Activated CD8-positive, alpha-beta T cell treated with anti-CD3 and anti-CD28 coated beads for 36 hours (primary cell): ENCODE results near the gene ACACB. TPM values are rescaled to one million over a fixed set of nuclear protein-coding genes. Genes with fewer than 3 reads are reported as not detected.

Experiments used
- ATAC-seq: fragments of 200-7000 bp; cut with Tn5 transposase; one replicate; pipeline ENCODE4 v1.10.0; 2021; ENCODE audit warnings: mild to moderate bottlenecking, moderate library complexity
- CTCF ChIA-PET: fragments of 350-600 bp; sonication (Branson Sonifier 250); formaldehyde crosslinking; loops from one replicate; lab custom pipeline; 2021; ENCODE audit warnings: antibody characterized with exemption; lab: Charles Lee
- POLR2A ChIA-PET: fragments of 350-600 bp; sonication (Branson Sonifier 250); formaldehyde crosslinking; loops from one replicate; lab custom pipeline; 2021; ENCODE audit warnings: antibody characterized with exemption; lab: Charles Lee
- DNase-seq: peaks from one replicate; pipeline ENCODE4 v3.0.0-alpha.2; 2020
- H3K27ac Mint-ChIP-seq: one replicate; pipeline ENCODE4 v1.8.0; 2021; ENCODE audit warnings: mild to moderate bottlenecking, mixed read lengths
- H3K27me3 Mint-ChIP-seq: one replicate; pipeline ENCODE4 v1.8.0; 2021; ENCODE audit warnings: mixed read lengths
- H3K36me3 Mint-ChIP-seq: one replicate; pipeline ENCODE4 v1.8.0; 2021; ENCODE audit warnings: low read depth, mixed read lengths
- H3K4me1 Mint-ChIP-seq: one replicate; pipeline ENCODE4 v1.8.0; 2021; ENCODE audit warnings: low read depth, mixed read lengths
- H3K4me3 Mint-ChIP-seq: one replicate; pipeline ENCODE4 v1.8.0; 2021; ENCODE audit warnings: mild to moderate bottlenecking, moderate library complexity, mixed read lengths
- H3K9me3 Mint-ChIP-seq: one replicate; pipeline ENCODE4 v1.8.0; 2021; ENCODE audit warnings: mixed read lengths
- CTCF ChIP-seq: fragments of 200-600 bp; IDR thresholded peaks from one replicate; pipeline ENCODE4 v1.8.0; 2022; ENCODE audit warnings: antibody characterized with exemption, mild to moderate bottlenecking
- intact Hi-C: fragments of 100-400 bp; cut with micrococcal nuclease; formaldehyde crosslinking; loops from one replicate; pipeline ENCODE4 v1.10.0; 2022
- total RNA-seq, 2 experiments: library from RNA; stranded (reverse); gene quantifications; one replicate each; pipeline ENCODE4 v1.2.3, GENCODE V29; 2021

Gene ACACB
- total RNA-seq, 2 experiments from 2014 or later = 8.7 to 11.2 TPM

DNA sequence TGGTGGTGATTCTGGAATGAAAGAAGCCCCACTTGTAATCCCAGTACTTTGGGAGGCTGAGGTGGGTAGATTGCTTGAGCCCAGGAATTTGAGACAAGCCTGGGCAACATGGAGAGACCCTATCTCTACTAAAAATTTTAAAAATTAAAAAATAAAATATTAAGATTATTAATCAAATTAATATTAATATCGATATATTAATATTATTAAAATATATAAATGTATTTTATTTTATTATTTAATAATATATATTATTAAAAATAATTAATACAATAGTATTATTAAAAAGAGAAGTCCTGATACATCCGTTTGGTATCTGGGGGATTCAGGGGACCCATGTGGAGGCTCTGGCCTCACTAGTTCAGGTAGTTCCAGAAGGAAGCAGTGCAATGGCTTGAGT lies 124.0 kb downstream of the ACACB start:
- ChIA-PET POLR2A (no interaction called here), CTCF (no interaction called here)

DNA sequence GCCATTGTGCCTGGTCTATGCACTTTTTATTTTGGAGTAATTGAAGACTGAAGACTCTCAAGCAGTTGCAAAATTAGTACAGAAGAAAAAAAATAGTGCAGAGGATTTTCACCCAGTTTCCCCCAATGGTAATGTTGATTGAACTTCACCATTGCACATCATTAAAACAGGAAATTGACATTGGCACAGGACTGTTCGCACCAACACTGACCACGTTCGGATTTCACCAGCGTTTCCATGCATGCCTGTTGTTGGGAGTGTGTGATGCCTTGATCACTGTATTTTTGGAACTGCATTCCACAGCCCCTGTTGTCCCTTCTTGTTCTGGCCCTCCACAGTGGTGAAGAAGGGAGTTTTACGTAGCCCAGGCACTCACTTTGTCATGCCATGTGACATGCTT lies 125.5 kb downstream of the ACACB start:
- TF ChIP-seq CTCF = no peak
- H3K27me3 Mint-ChIP-seq = no peaks in the 10 kb centered on the region
- DNase-seq (no peak), ATAC-seq (no peak)
- peaks cover 5% of the 10 kb centered on the region for H3K4me1 Mint-ChIP-seq
- intact Hi-C loops = no loop called here
- ChIA-PET POLR2A (no interaction called here), CTCF (no interaction called here)
- H3K9me3 Mint-ChIP-seq = no peaks in the 10 kb centered on the region
- no peak overlapping the region for H3K4me3 Mint-ChIP-seq
- peaks cover 10% of the 10 kb centered on the region for H3K36me3 Mint-ChIP-seq
- H3K27ac Mint-ChIP-seq = no peak overlapping the region

More for the DNA sequence above, 124.0 kb downstream of the ACACB start:
- no peak overlapping the region for H3K27ac Mint-ChIP-seq
- DNase-seq (no peak), ATAC-seq (no peak)
- H3K36me3 Mint-ChIP-seq = peaks cover 10% of the 10 kb centered on the region
- H3K4me1 Mint-ChIP-seq = peaks cover 5% of the 10 kb centered on the region
- intact Hi-C loops = no loop called here
- no peaks in the 10 kb centered on the region for H3K27me3 Mint-ChIP-seq
- no peak overlapping the region for H3K4me3 Mint-ChIP-seq
- TF ChIP-seq CTCF = no peak
- no peaks in the 10 kb centered on the region for H3K9me3 Mint-ChIP-seq

DNA sequence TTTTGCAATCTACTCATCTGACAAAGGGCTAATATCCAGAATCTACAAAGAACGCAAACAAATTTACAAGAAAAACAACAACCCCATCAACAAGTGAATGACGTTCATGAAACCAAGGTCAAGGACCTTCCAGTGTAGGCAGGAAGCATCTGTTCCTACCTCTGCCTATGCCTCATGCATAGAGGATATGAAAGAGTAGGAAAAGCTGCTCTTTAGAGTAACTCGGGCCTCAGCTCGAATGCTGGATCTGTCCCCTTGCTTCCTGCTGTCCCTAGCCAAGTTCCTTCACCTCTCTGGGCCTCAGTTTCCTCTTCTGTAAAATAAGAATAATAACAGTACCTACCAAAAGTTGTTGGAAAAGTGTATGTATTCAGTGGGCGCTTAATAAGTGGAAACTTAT lies 127.7 kb downstream of the ACACB start:
- no peak for DNase-seq
- no peak overlapping the region for H3K27ac Mint-ChIP-seq

DNA sequence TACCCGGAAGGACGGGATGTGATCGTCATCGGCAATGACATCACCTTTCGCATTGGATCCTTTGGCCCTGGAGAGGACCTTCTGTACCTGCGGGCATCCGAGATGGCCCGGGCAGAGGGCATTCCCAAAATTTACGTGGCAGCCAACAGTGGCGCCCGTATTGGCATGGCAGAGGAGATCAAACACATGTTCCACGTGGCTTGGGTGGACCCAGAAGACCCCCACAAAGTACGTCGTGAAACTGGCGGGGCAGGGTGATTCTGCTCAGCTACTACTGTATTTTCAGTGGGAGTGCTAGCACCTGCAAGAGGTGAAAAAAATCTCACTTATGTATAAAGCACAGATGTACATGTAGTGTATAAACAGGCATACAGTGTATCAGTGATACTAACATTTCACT lies 129.8 kb downstream of the ACACB start:
- TF ChIP-seq CTCF = no peak
- Mint-ChIP-seq H3K9me3 (no peaks in the 10 kb centered on the region), H3K27ac (no peak overlapping the region), H3K27me3 (no peaks in the 10 kb centered on the region), H3K4me1 (peaks cover 9% of the 10 kb centered on the region), H3K4me3 (no peak overlapping the region), H3K36me3 (peaks cover 1% of the 10 kb centered on the region)
- ChIA-PET CTCF (no interaction called here), POLR2A (no interaction called here)
- intact Hi-C loops = no loop called here
- DNase-seq (no peak), ATAC-seq (no peak)

More for the DNA sequence above, 127.7 kb downstream of the ACACB start:
- H3K36me3 Mint-ChIP-seq = peaks cover 9% of the 10 kb centered on the region
- no peak for ATAC-seq
- ChIA-PET CTCF (no interaction called here), POLR2A (no interaction called here)
- intact Hi-C loops = no loop called here
- no peak for TF ChIP-seq CTCF
- no peak overlapping the region for H3K4me3 Mint-ChIP-seq
- H3K4me1 Mint-ChIP-seq = peaks cover 7% of the 10 kb centered on the region
- H3K9me3 Mint-ChIP-seq = no peaks in the 10 kb centered on the region
- H3K27me3 Mint-ChIP-seq = no peaks in the 10 kb centered on the region

- H3K36me3 Mint-ChIP-seq = peaks cover 11% of the 10 kb centered on the region
- intact Hi-C loops = no loop called here
- H3K4me3 Mint-ChIP-seq = no peak overlapping the region
- CTCF ChIA-PET = interaction anchor here (0.8 to 1.2 kb wide), 3 partner anchors 16 to 185 kb away, joined by 3 read pairs; no protein-coding TSS in a partner anchor
- no peaks in the 10 kb centered on the region for H3K27me3 Mint-ChIP-seq
- POLR2A ChIA-PET = no interaction called here
- H3K4me1 Mint-ChIP-seq = peaks cover 9% of the 10 kb centered on the region
- ATAC-seq (no peak), DNase-seq (no peak)
- TF ChIP-seq CTCF = no peak
- no peaks in the 10 kb centered on the region for H3K9me3 Mint-ChIP-seq
- H3K27ac Mint-ChIP-seq = no peak overlapping the region
Measured at GRCh38 chr12:109247831-109248654, 131.7 kb downstream of the ACACB start.
